WTC11 (cell line): ENCODE results near the gene PRR14L. TPM values are rescaled to one million over a fixed set of nuclear protein-coding genes. Genes with fewer than 3 reads are reported as not detected.
"Not testable (repeated sequence)": the region's sequence is repeated elsewhere in the genome, so short reads cannot be mapped to it uniquely, and the experiment has no call there.

Source experiments
- ATAC-seq: fragments of 200-7000 bp; cut with Tn5 transposase; 2 replicates; pipeline ENCODE4 v1.10.0; 2021; ENCODE audit warnings: mild to moderate bottlenecking, moderate library complexity
- CTCF ChIA-PET: fragments of 300-600 bp; sonication (Branson Sonifier 250); formaldehyde crosslinking; loops from one replicate; lab custom pipeline; 2021; ENCODE audit warnings: antibody characterized with exemption; lab: Charles Lee
- POLR2A ChIA-PET: fragments of 350-600 bp; sonication (Branson Sonifier 250); formaldehyde crosslinking; loops from one replicate; lab custom pipeline; 2021; ENCODE audit warnings: antibody characterized with exemption; lab: Charles Lee
- DNase-seq: peaks from one replicate; pipeline ENCODE4 v3.0.0; 2021; ENCODE audit warnings: low spot score
- H3K27ac Mint-ChIP-seq: 2 replicates; pipeline ENCODE4 v1.8.0; 2021; ENCODE audit warnings: mixed read lengths
- H3K27me3 Mint-ChIP-seq: 2 replicates; pipeline ENCODE4 v1.8.0; 2021; ENCODE audit warnings: low read depth, mild to moderate bottlenecking, moderate library complexity, mixed read lengths
- H3K36me3 Mint-ChIP-seq: 2 replicates; pipeline ENCODE4 v1.8.0; 2021; ENCODE audit warnings: mixed read lengths
- H3K4me1 Mint-ChIP-seq: 2 replicates; pipeline ENCODE4 v1.8.0; 2022; ENCODE audit warnings: mixed read lengths
- H3K4me3 Mint-ChIP-seq: 2 replicates; pipeline ENCODE4 v1.8.0; 2021; ENCODE audit warnings: mild to moderate bottlenecking, moderate library complexity, mixed read lengths
- H3K9me3 Mint-ChIP-seq: 2 replicates; pipeline ENCODE4 v1.8.0; 2021; ENCODE audit warnings: mixed read lengths
- ATF1 ChIP-seq: sonication (generic); formaldehyde crosslinking; IDR thresholded peaks from 2 replicates; pipeline ENCODE4 v1.8.1; 2023; ENCODE audit warnings: mild to moderate bottlenecking, moderate library complexity, missing genetic modification reagents
- ATF2 ChIP-seq: sonication (generic); formaldehyde crosslinking; IDR thresholded peaks from 2 replicates; pipeline ENCODE4 v1.8.1; 2022; ENCODE audit warnings: low read depth, missing genetic modification reagents, borderline replicate concordance
- CTCF ChIP-seq: fragments of 200-600 bp; IDR thresholded peaks from 2 replicates; pipeline ENCODE4 v1.8.0; 2022; ENCODE audit warnings: antibody characterized with exemption
- HMGA2 ChIP-seq: fragments of 250-450 bp; sonication (Bioruptor Pico); IDR thresholded peaks from 2 replicates; pipeline ENCODE4 v1.4.0; 2021; ENCODE audit warnings: mild to moderate bottlenecking, moderate library complexity
- IRF1 ChIP-seq: sonication (generic); formaldehyde crosslinking; IDR thresholded peaks from 2 replicates; pipeline ENCODE4 v1.8.0; 2023; ENCODE audit warnings: missing genetic modification reagents
- KAT7 ChIP-seq: sonication (generic); formaldehyde crosslinking; IDR thresholded peaks from 2 replicates; pipeline ENCODE4 v1.8.1; 2023; ENCODE audit warnings: missing genetic modification reagents, mild to moderate bottlenecking, borderline replicate concordance
- MXD4 ChIP-seq: fragments of 250-450 bp; sonication (Bioruptor Pico); IDR thresholded peaks from 2 replicates; pipeline ENCODE4 v1.8.0; 2021; ENCODE audit warnings: mild to moderate bottlenecking, moderate library complexity, borderline replicate concordance
- NR2C2 ChIP-seq: sonication (generic); formaldehyde crosslinking; IDR thresholded peaks from 2 replicates; pipeline ENCODE4 v1.8.0; 2022; ENCODE audit warnings: mild to moderate bottlenecking, missing genetic modification reagents
- PREB ChIP-seq: sonication (generic); formaldehyde crosslinking; IDR thresholded peaks from 2 replicates; pipeline ENCODE4 v1.8.1; 2022; ENCODE audit warnings: mild to moderate bottlenecking, missing genetic modification reagents, moderate library complexity, borderline replicate concordance
- SMAD4 ChIP-seq: sonication (generic); formaldehyde crosslinking; IDR thresholded peaks from 2 replicates; pipeline ENCODE4 v1.8.0; 2022; ENCODE audit warnings: mild to moderate bottlenecking, missing genetic modification reagents
- ZBTB43 ChIP-seq: sonication (generic); formaldehyde crosslinking; IDR thresholded peaks from 2 replicates; pipeline ENCODE4 v1.8.1; 2023; ENCODE audit warnings: mild to moderate bottlenecking, missing genetic modification reagents
- ZMAT4 ChIP-seq: fragments of 250-450 bp; sonication (Bioruptor Pico); IDR thresholded peaks from 2 replicates; pipeline ENCODE4 v1.9.0; 2021; ENCODE audit warnings: mild to moderate bottlenecking
- ZNF232 ChIP-seq: sonication (generic); formaldehyde crosslinking; IDR thresholded peaks from 2 replicates; pipeline ENCODE4 v1.8.0; 2022; ENCODE audit warnings: mild to moderate bottlenecking, missing genetic modification reagents
- ZNF281 ChIP-seq: sonication (generic); formaldehyde crosslinking; IDR thresholded peaks from 2 replicates; pipeline ENCODE4 v1.8.0; 2023; ENCODE audit warnings: mild to moderate bottlenecking, missing genetic modification reagents
- ZNF416 ChIP-seq: fragments of 250-450 bp; sonication (Bioruptor Pico); IDR thresholded peaks from 2 replicates; pipeline ENCODE4 v1.9.0; 2021; ENCODE audit warnings: mild to moderate bottlenecking, inconsistent platforms
- ZNF512 ChIP-seq: sonication (generic); formaldehyde crosslinking; IDR thresholded peaks from 2 replicates; pipeline ENCODE4 v1.8.1; 2022; ENCODE audit warnings: missing genetic modification reagents, borderline replicate concordance
- total RNA-seq: library from RNA; stranded (reverse); gene quantifications from 3 replicates; pipeline ENCODE4 v1.2.3, GENCODE V29; 2021

Gene PRR14L
- total RNA-seq, 1 experiment from 2014 or later = 90.1 TPM

GRCh38 chr22:31676700-31677099 is 73.2 kb downstream of the PRR14L start (continued):
- TF ChIP-seq NR2C2 (CRISPR knock-in tag) (no peak), ATF2 (no peak), ZMAT4 (no peak), ZNF512 (no peak), ZNF416 (CRISPR knock-in tag) (no peak), ZBTB43 (CRISPR knock-in tag) (no peak), PREB (CRISPR knock-in tag) (no peak), ZNF232 (CRISPR knock-in tag) (0 out of 2 replicates have a peak, but pooled peaks have one; percentile 34), HMGA2 (CRISPR knock-in tag) (no peak), ZNF281 (CRISPR knock-in tag) (no peak), IRF1 (CRISPR knock-in tag) (no peak), SMAD4 (CRISPR knock-in tag) (no peak), MXD4 (CRISPR knock-in tag) (no peak), ATF1 (CRISPR knock-in tag) (no peak), KAT7 (no peak), CTCF (no peak)

- H3K4me1 Mint-ChIP-seq, H3K27ac Mint-ChIP-seq, H3K4me3 Mint-ChIP-seq, H3K9me3 Mint-ChIP-seq, DNase-seq, POLR2A ChIA-PET, ATAC-seq, H3K36me3 Mint-ChIP-seq: not testable (repeated sequence)
- CTCF ChIA-PET = interaction anchor here (0.8 to 3.1 kb wide), 2 partner anchors 8 to 9 kb away, joined by 3 to 46 read pairs; no protein-coding TSS in a partner anchor
- H3K27me3 Mint-ChIP-seq = peaks cover 12% of the 10 kb centered on the region
Observed at GRCh38 chr22:31674219-31674618, 75.7 kb downstream of the PRR14L start.

- H3K4me3 Mint-ChIP-seq, ATAC-seq, H3K27ac Mint-ChIP-seq, H3K36me3 Mint-ChIP-seq, H3K9me3 Mint-ChIP-seq, DNase-seq, H3K27me3 Mint-ChIP-seq, H3K4me1 Mint-ChIP-seq: not testable (repeated sequence)
- ChIA-PET POLR2A (interaction anchor here (0.7 kb wide), 1 partner anchor 547 kb away, joined by 4 read pairs; no protein-coding TSS in a partner anchor), CTCF (interaction anchor here (1.9 to 5.3 kb wide), 2 partner anchors 301 to 308 kb away, joined by 4 to 31 read pairs; no protein-coding TSS in a partner anchor)
Observed at GRCh38 chr22:31668849-31669248, 81.1 kb downstream of the PRR14L start.
